SK-N-DZ (cell line): ENCODE results near the gene TOPBP1.
"Not testable (repeated sequence)": the region's sequence is repeated elsewhere in the genome, so short reads cannot be mapped to it uniquely, and the experiment has no call there.

ENCODE experiments used
- DNase-seq: peaks from one replicate; pipeline ENCODE4 v3.0.0-alpha.2; 2015; ENCODE audit warnings: low spot score
- small RNA-seq, 2 experiments: library from RNA; depleted of rRNA; stranded (forward); fragments of <200 nt; gene quantifications; one replicate each; pipeline ENCODE3, GENCODE V24; 2014

The TOPBP1 gene

GRCh38 chr3:133572158-133573053, 89.3 kb downstream of the TOPBP1 start:
- no peak for DNase-seq

GRCh38 chr3:133570937-133571320, 90.8 kb downstream of the TOPBP1 start:
- no peak for DNase-seq

- DNase-seq = no peak
Observed at GRCh38 chr3:133570139-133570936, 91.4 kb downstream of the TOPBP1 start.

GRCh38 chr3:133568294-133569014, 93.3 kb downstream of the TOPBP1 start:
- DNase-seq = peak; percentile 46

GRCh38 chr3:133563816-133564215, 97.9 kb downstream of the TOPBP1 start:
- DNase-seq = no peak

- no peak for DNase-seq
Observed at GRCh38 chr3:133563186-133563591, 98.6 kb downstream of the TOPBP1 start.

- no peak for DNase-seq
Observed at GRCh38 chr3:133562376-133562775, 99.4 kb downstream of the TOPBP1 start.

GRCh38 chr3:133561679-133562078, 100.1 kb downstream of the TOPBP1 start:
- no peak for DNase-seq

- DNase-seq = not testable (repeated sequence)
Observed at GRCh38 chr3:133551589-133551988, 110.2 kb downstream of the TOPBP1 start.

Small RNAs within 50 kb of the gene (small RNA-seq; reads per million reads assigned to genes)
- gene RF00438 = 0 to 0.03 reads per million in 2 experiments
- 0 to 0.22 reads per million in 2 experiments for gene RNA5SP140
- gene RNU6-678P = 0 reads per million in 2 experiments
